B cell (primary cell): ENCODE data around the gene TACC3. TPM values are rescaled to one million over a fixed set of nuclear protein-coding genes. Genes with fewer than 3 reads are reported as not detected.
A peak's percentile ranks its signal among the peaks of the same experiment; 100 is the strongest.

Source experiments
- ATAC-seq: fragments of 200-7000 bp; cut with Tn5 transposase; one replicate; pipeline ENCODE4 v1.10.0; 2021; ENCODE audit warnings: low read depth, mild to moderate bottlenecking, moderate number of reproducible peaks, moderate library complexity
- CTCF ChIA-PET: fragments of 350-600 bp; sonication (Branson Sonifier 250); formaldehyde crosslinking; loops from one replicate; lab custom pipeline; 2021; ENCODE audit warnings: antibody characterized with exemption, inconsistent platforms; lab: Charles Lee
- POLR2A ChIA-PET: fragments of 350-600 bp; sonication (Branson Sonifier 250); formaldehyde crosslinking; loops from one replicate; lab custom pipeline; 2021; ENCODE audit warnings: antibody characterized with exemption; lab: Charles Lee
- DNase-seq: peaks from one replicate; pipeline ENCODE4 v3.0.0; 2013
- H2AFZ ChIP-seq: 2 replicates; pipeline ENCODE4 v1.6.1; 2012; ENCODE audit warnings: mild to moderate bottlenecking, low read depth, low read length; ENCODE audit not compliant: insufficient read depth, poor library complexity, severe bottlenecking
- H3K27ac ChIP-seq, 2 donors: 1 replicate in 1 of 2; 2 replicates in 1 of 2; pipeline ENCODE4 v1.5.1; 2012 to 2013; ENCODE audit warnings: low read length in 2 of 2, mild to moderate bottlenecking in 2 of 2, moderate library complexity in 1 of 2
- H3K27me3 ChIP-seq, 4 experiments: fragments of 200-600 bp in 1 of 4; sonication (generic) in 1 of 4; replicated peaks in 1 of 4; 1 replicate in 2 of 4; 2 replicates in 2 of 4; pipeline versions ENCODE4 v1.6.1 to v1.7.0; 2013 to 2016; ENCODE audit warnings: low read length in 3 of 4, mild to moderate bottlenecking in 2 of 4, mixed read lengths in 1 of 4, moderate library complexity in 1 of 4; ENCODE audit not compliant: insufficient read depth in 4 of 4, control insufficient read depth in 3 of 4; ENCODE audit errors: control extremely low read depth in 1 of 4
- H3K36me3 ChIP-seq, 2 experiments: replicated peaks in 1 of 2; 1 replicate in 1 of 2; 2 replicates in 1 of 2; pipeline versions ENCODE4 v1.6.1 to v1.7.1; 2013; ENCODE audit warnings: low read length in 1 of 2; ENCODE audit not compliant: insufficient read depth in 2 of 2, control insufficient read depth in 1 of 2; ENCODE audit errors: control extremely low read depth in 1 of 2, extremely low read depth in 1 of 2
- H3K4me1 ChIP-seq, 2 donors: fragments of 200-600 bp in 1 of 2; sonication (generic) in 1 of 2; 1 replicate in 1 of 2; 2 replicates in 1 of 2; pipeline versions ENCODE4 v1.5.1 to v1.6.1; 2013 to 2017; ENCODE audit warnings: low read length in 2 of 2; ENCODE audit not compliant: control insufficient read depth in 2 of 2, insufficient read depth in 2 of 2
- H3K4me2 ChIP-seq: replicated peaks from 2 replicates; pipeline ENCODE3; 2012; ENCODE audit warnings: mild to moderate bottlenecking, low read depth, low read length; ENCODE audit not compliant: poor library complexity, severe bottlenecking
- H3K4me3 ChIP-seq, 5 experiments: fragments of 200-600 bp in 1 of 5; sonication (generic) in 1 of 5; 1 replicate in 3 of 5; 2 replicates in 2 of 5; pipeline versions ENCODE4 v1.5.1 to v1.7.0; 2011 to 2016; ENCODE audit warnings: low read length in 4 of 5, mild to moderate bottlenecking in 4 of 5, low read depth in 2 of 5, control low read depth in 1 of 5, moderate library complexity in 1 of 5; ENCODE audit not compliant: insufficient read depth in 1 of 5; ENCODE audit errors: control extremely low read depth in 1 of 5, extremely low read depth in 1 of 5
- H3K79me2 ChIP-seq: fragments of 200-600 bp; sonication (generic); one replicate; pipeline ENCODE4 v1.6.0; 2016; ENCODE audit warnings: low read length; ENCODE audit not compliant: control insufficient read depth, insufficient read depth
- H3K9ac ChIP-seq: fragments of 200-600 bp; sonication (generic); 2 replicates; pipeline ENCODE4 v1.6.1; 2017; ENCODE audit warnings: mild to moderate bottlenecking, low read length, moderate library complexity
- H3K9me3 ChIP-seq, 3 donors: one replicate each; pipeline versions ENCODE4 v1.6.1 to v1.7.1; 2013; ENCODE audit warnings: low read length in 2 of 3; ENCODE audit not compliant: control insufficient read depth in 2 of 3, insufficient read depth in 1 of 3; ENCODE audit errors: control extremely low read depth in 1 of 3
- H4K20me1 ChIP-seq: 2 replicates; pipeline ENCODE4 v1.6.0; 2012; ENCODE audit warnings: mild to moderate bottlenecking, low read length; ENCODE audit not compliant: insufficient read depth, control insufficient read depth, poor library complexity, severe bottlenecking
- H3K27ac Mint-ChIP-seq: one replicate; pipeline ENCODE4 v1.8.0; 2021; ENCODE audit warnings: mixed read lengths
- H3K27me3 Mint-ChIP-seq: one replicate; pipeline ENCODE4 v1.8.0; 2021; ENCODE audit warnings: mixed read lengths
- H3K4me1 Mint-ChIP-seq: one replicate; pipeline ENCODE4 v1.8.0; 2021; ENCODE audit warnings: mixed read lengths
- H3K4me3 Mint-ChIP-seq: one replicate; pipeline ENCODE4 v1.8.0; 2021; ENCODE audit warnings: mixed read lengths
- H3K9me3 Mint-ChIP-seq: one replicate; pipeline ENCODE4 v1.8.0; 2022; ENCODE audit warnings: mixed read lengths; ENCODE audit not compliant: insufficient read depth
- EZH2 ChIP-seq: IDR thresholded peaks from 2 replicates; pipeline ENCODE4 v1.6.1; 2012; ENCODE audit warnings: borderline replicate concordance, low read depth, mild to moderate bottlenecking, moderate library complexity, low read length; ENCODE audit not compliant: insufficient read depth, poor library complexity, severe bottlenecking
- WGBS: methylation state at CpG from one replicate; pipeline ENCODE4 v1.1.5; 2013; ENCODE audit warnings: missing lambda C conversion rate; ENCODE audit not compliant: insufficient coverage; 5-methylcytosine and 5-hydroxymethylcytosine counted together
- intact Hi-C: fragments of 100-400 bp; cut with micrococcal nuclease; formaldehyde crosslinking; loops from one replicate; pipeline ENCODE4 v1.10.0; 2022
- polyA plus RNA-seq: library from polyadenylated mRNA; depleted of rRNA; stranded (reverse); fragments of >200 nt; gene quantifications from 2 replicates; pipeline ENCODE4 v1.2.3, GENCODE V29; 2012
- total RNA-seq, 2 donors: library from RNA; stranded (reverse); fragments of 120-200 nt in 1 of 2; gene quantifications; 1 replicate in 1 of 2; 2 replicates in 1 of 2; pipeline versions ENCODE4 v1.2.3 to v1.2.4, GENCODE V29; 2013 to 2022
- TF ChIP-seq, protein P1 (sequence below): fragments of 200-600 bp; IDR thresholded peaks from one replicate; pipeline ENCODE4 v1.8.0; 2022; ENCODE audit warnings: antibody characterized with exemption, mild to moderate bottlenecking

TACC3 gene
- total and polyA plus RNA-seq, 2 donors (not counting 1 experiment from before 2014, with no cell fraction given), result 29.5 to 47.9 TPM

DNA sequence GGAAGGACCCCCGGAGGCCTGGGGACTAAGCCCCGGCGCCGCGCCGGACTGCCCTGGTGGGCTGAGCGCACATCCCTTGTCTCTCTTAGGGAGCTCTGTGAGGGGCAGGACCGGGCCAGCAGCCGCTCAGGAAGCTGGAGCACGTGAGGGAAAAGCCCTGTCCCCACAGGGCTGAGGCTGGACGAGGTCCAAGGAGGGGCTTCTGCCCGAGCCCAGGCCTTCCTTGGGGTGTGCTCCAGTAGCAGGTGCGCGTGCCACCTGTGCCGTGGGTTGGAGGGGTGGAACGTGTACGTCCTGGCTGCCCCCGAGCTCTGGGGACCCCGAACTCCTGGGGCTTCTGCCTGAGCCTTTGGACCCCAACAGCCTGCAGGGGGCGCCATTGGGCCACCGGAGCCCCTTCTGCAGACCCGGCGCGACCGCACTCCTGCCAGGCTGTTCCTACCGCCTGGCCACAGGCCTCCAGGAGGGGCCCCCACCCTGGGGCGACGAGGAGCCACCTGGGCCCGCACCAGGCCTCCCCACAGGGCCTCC, 27.2 kb downstream of the TACC3 start:
- peaks cover 14 to 26% of the 10 kb centered on the region in 2 donors for H3K4me1 ChIP-seq
- H3K4me1 Mint-ChIP-seq, result peaks cover 7% of the 10 kb centered on the region
- H3K79me2 ChIP-seq, result no peaks in the 10 kb centered on the region
- no peaks in the 10 kb centered on the region for H3K9me3 ChIP-seq
- ATAC-seq (peak; percentile 28), DNase-seq (peak; percentile 81)
- H3K27ac ChIP-seq, result no peak overlapping the region
- ChIA-PET CTCF (interaction anchor here (0.5 to 6.7 kb wide), 14 partner anchors 10 to 162 kb away, joined by 3 to 120 read pairs (median 4); no protein-coding TSS in a partner anchor), POLR2A (no interaction called here)
- H3K9ac ChIP-seq, result no peak overlapping the region
- intact Hi-C loops, result no loop called here
- H3K36me3 ChIP-seq, result peaks cover 0 to 4% of the 10 kb centered on the region in 2 experiments
- peak overlapping the region; percentile 27 for H2AFZ ChIP-seq
- H3K4me3 ChIP-seq, result no peak overlapping the region
- peaks cover 0 to 16% (median 0%) of the 10 kb centered on the region in 4 experiments for H3K27me3 ChIP-seq
- TF ChIP-seq EZH2, result no peak
- TF ChIP-seq, protein P1, sequence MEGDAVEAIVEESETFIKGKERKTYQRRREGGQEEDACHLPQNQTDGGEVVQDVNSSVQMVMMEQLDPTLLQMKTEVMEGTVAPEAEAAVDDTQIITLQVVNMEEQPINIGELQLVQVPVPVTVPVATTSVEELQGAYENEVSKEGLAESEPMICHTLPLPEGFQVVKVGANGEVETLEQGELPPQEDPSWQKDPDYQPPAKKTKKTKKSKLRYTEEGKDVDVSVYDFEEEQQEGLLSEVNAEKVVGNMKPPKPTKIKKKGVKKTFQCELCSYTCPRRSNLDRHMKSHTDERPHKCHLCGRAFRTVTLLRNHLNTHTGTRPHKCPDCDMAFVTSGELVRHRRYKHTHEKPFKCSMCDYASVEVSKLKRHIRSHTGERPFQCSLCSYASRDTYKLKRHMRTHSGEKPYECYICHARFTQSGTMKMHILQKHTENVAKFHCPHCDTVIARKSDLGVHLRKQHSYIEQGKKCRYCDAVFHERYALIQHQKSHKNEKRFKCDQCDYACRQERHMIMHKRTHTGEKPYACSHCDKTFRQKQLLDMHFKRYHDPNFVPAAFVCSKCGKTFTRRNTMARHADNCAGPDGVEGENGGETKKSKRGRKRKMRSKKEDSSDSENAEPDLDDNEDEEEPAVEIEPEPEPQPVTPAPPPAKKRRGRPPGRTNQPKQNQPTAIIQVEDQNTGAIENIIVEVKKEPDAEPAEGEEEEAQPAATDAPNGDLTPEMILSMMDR, result peak; percentile 77
- no peaks in the 10 kb centered on the region for H3K9me3 Mint-ChIP-seq
- H3K27me3 Mint-ChIP-seq, result no peaks in the 10 kb centered on the region
- peak overlapping the region; percentile 46 for H3K4me2 ChIP-seq
- WGBS, result 4% methylated on average over 22 of the region's 29 CpGs
- no peak overlapping the region for H3K27ac Mint-ChIP-seq
- H3K4me3 Mint-ChIP-seq, result no peak overlapping the region
- H4K20me1 ChIP-seq, result no peaks in the 10 kb centered on the region

DNA sequence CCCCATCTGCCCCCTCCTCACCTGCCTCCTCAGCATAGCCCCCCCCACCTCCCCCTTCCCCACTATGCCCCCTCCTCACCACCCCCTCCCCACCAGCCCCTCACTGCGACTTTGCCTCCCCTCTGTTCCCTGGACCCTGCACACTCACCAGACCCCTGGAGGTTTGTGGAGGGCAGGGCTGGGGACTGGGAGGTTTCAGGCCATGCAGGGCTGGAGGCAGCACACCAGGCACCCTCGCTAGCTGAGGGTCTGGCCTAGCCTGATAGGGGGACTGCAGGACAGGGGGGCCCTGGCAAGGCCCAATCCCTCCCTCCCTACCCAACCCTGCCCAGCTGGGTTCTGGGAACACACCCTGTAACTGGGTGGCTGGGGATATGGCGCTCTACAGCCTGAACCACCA, 28.0 kb downstream of the TACC3 start:
- Histone ChIP-seq H2AFZ (no peak overlapping the region), H3K9me3 (no peaks in the 10 kb centered on the region), H3K4me2 (no peak overlapping the region), H4K20me1 (no peaks in the 10 kb centered on the region), H3K4me1 (peaks cover 14 to 26% of the 10 kb centered on the region in 2 donors), H3K4me3 (no peak overlapping the region), H3K9ac (no peak overlapping the region), H3K27me3 (peaks cover 0 to 16% (median 0%) of the 10 kb centered on the region in 4 experiments), H3K79me2 (no peaks in the 10 kb centered on the region), H3K36me3 (peaks cover 0 to 4% of the 10 kb centered on the region in 2 experiments), H3K27ac (no peak overlapping the region)
- Mint-ChIP-seq H3K4me3 (no peak overlapping the region), H3K9me3 (no peaks in the 10 kb centered on the region), H3K27me3 (no peaks in the 10 kb centered on the region), H3K27ac (no peak overlapping the region), H3K4me1 (peaks cover 7% of the 10 kb centered on the region)
- intact Hi-C loops, result no loop called here
- WGBS, result 83% methylated on average over 2 of the region's 3 CpGs
- TF ChIP-seq, protein P1, result no peak
- no peak for TF ChIP-seq EZH2
- POLR2A ChIA-PET, result no interaction called here
- DNase-seq, result no peak
- ATAC-seq, result no peak
- CTCF ChIA-PET, result interaction anchor here (6.7 kb wide), 1 partner anchor 150 kb away, joined by 120 read pairs; no protein-coding TSS in a partner anchor
